ENCODE data around the gene RECK. TPM values are rescaled to one million over a fixed set of nuclear protein-coding genes. Genes with fewer than 3 reads are reported as not detected.
A peak's percentile ranks its signal among the peaks of the same experiment; 100 is the strongest.

Gene RECK
- total RNA-seq, 5 donors from 2014 or later (not counting 1 experiment from before 2014, with no cell fraction given) = 8.9 to 11.4 (median 9.9) TPM

- H3K27me3 Mint-ChIP-seq = no peaks in the 10 kb centered on the region
- Histone ChIP-seq H3K36me3 (ENCODE audit: control insufficient read depth in 2 of 2, extremely low read depth in 1 of 2, insufficient read depth in 1 of 2, low read length in 1 of 2) (no peaks in the 10 kb centered on the region), H3K27ac (ENCODE audit: low read length) (no peak overlapping the region), H3K4me1 (ENCODE audit: control insufficient read depth in 1 of 2, extremely low read depth in 1 of 2, insufficient read depth in 2 of 2, low read length in 2 of 2) (peaks cover 24 to 30% of the 10 kb centered on the region in 2 experiments), H3K9me3 (no peaks in the 10 kb centered on the region), H3K4me3 (ENCODE audit: control insufficient read depth in 1 of 2, extremely low read depth in 1 of 2, low read length in 1 of 2) (no peak overlapping the region), H3K27me3 (replicated peaks in 1 of 2; ENCODE audit: control insufficient read depth in 2 of 2, extremely low read depth in 1 of 2, insufficient read depth in 2 of 2, low read length in 1 of 2) (no peaks in the 10 kb centered on the region)
- H3K4me3 Mint-ChIP-seq = peak overlapping the region in 1 of 3 donors; percentile 6
- H3K9me3 Mint-ChIP-seq = no peaks in the 10 kb centered on the region
- H3K27ac Mint-ChIP-seq = peak overlapping the region in 1 of 2 donors; percentile 51
- peaks cover 57 to 62% (median 59%) of the 10 kb centered on the region in 3 donors for H3K4me1 Mint-ChIP-seq
- ChIA-PET CTCF (interaction anchor here in 1 of 2 donors (1.2 to 1.6 kb wide), 2 partner anchors 31 to 128 kb away, joined by 3 to 5 read pairs; no protein-coding TSS in a partner anchor), POLR2A (interaction anchor here in 1 of 2 donors (0.6 to 0.7 kb wide), 2 partner anchors 152 to 449 kb away, joined by 3 to 4 read pairs; no protein-coding TSS in a partner anchor)
- H3K36me3 Mint-ChIP-seq = no peaks in the 10 kb centered on the region
- no peak for ATAC-seq (replicated peaks in 1 of 4)
- DNase-seq = no peak
- WGBS (ENCODE audit: insufficient coverage) = no CpG with 5 or more reads among the region's 1 CpG
Measured at GRCh38 chr9:36039121-36039520, 2.4 kb downstream of the RECK start.

- Mint-ChIP-seq H3K27me3 (no peaks in the 10 kb centered on the region), H3K36me3 (no peaks in the 10 kb centered on the region), H3K4me1 (peaks cover 63 to 68% (median 64%) of the 10 kb centered on the region in 3 donors), H3K4me3 (peak overlapping the region in 1 of 3 donors; percentile 6), H3K9me3 (no peaks in the 10 kb centered on the region), H3K27ac (peak overlapping the region in 1 of 2 donors; percentile 51)
- H3K27me3 ChIP-seq (replicated peaks in 1 of 2; ENCODE audit: control insufficient read depth in 2 of 2, extremely low read depth in 1 of 2, insufficient read depth in 2 of 2, low read length in 1 of 2) = no peaks in the 10 kb centered on the region
- H3K9me3 ChIP-seq = no peaks in the 10 kb centered on the region
- ATAC-seq (replicated peaks in 1 of 4) = no peak
- no peak overlapping the region for H3K4me3 ChIP-seq (ENCODE audit: control insufficient read depth in 1 of 2, extremely low read depth in 1 of 2, low read length in 1 of 2)
- ChIA-PET POLR2A (no interaction called here), CTCF (no interaction called here)
- H3K4me1 ChIP-seq (ENCODE audit: control insufficient read depth in 1 of 2, extremely low read depth in 1 of 2, insufficient read depth in 2 of 2, low read length in 2 of 2) = peaks cover 24 to 30% of the 10 kb centered on the region in 2 experiments
- no peaks in the 10 kb centered on the region for H3K36me3 ChIP-seq (ENCODE audit: control insufficient read depth in 2 of 2, extremely low read depth in 1 of 2, insufficient read depth in 1 of 2, low read length in 1 of 2)
- WGBS (ENCODE audit: insufficient coverage) = no CpG with 5 or more reads among the region's 1 CpG
- no peak overlapping the region for H3K27ac ChIP-seq (ENCODE audit: low read length)
- no peak for DNase-seq
Measured at GRCh38 chr9:36039696-36040095, 3.0 kb downstream of the RECK start.

GRCh38 chr9:36040271-36040925, 3.7 kb downstream of the RECK start:
- Histone ChIP-seq H3K4me1 (ENCODE audit: control insufficient read depth in 1 of 2, extremely low read depth in 1 of 2, insufficient read depth in 2 of 2, low read length in 2 of 2) (peaks cover 24 to 30% of the 10 kb centered on the region in 2 experiments), H3K9me3 (no peaks in the 10 kb centered on the region), H3K27me3 (replicated peaks in 1 of 2; ENCODE audit: control insufficient read depth in 2 of 2, extremely low read depth in 1 of 2, insufficient read depth in 2 of 2, low read length in 1 of 2) (no peaks in the 10 kb centered on the region), H3K27ac (ENCODE audit: low read length) (no peak overlapping the region), H3K36me3 (ENCODE audit: control insufficient read depth in 2 of 2, extremely low read depth in 1 of 2, insufficient read depth in 1 of 2, low read length in 1 of 2) (no peaks in the 10 kb centered on the region), H3K4me3 (ENCODE audit: control insufficient read depth in 1 of 2, extremely low read depth in 1 of 2, low read length in 1 of 2) (no peak overlapping the region)
- H3K27ac Mint-ChIP-seq = peak overlapping the region; percentile 37 to 81
- whole genome bisulfite sequencing (ENCODE audit: insufficient coverage) = no CpG with 5 or more reads among the region's 1 CpG
- H3K9me3 Mint-ChIP-seq = no peaks in the 10 kb centered on the region
- DNase-seq (no peak), ATAC-seq (replicated peaks in 1 of 4) (no peak)
- peaks cover 66 to 71% (median 68%) of the 10 kb centered on the region in 3 donors for H3K4me1 Mint-ChIP-seq
- POLR2A ChIA-PET = no interaction called here
- no peaks in the 10 kb centered on the region for H3K27me3 Mint-ChIP-seq
- no peak overlapping the region for H3K4me3 Mint-ChIP-seq
- CTCF ChIA-PET = no interaction called here
- H3K36me3 Mint-ChIP-seq = no peaks in the 10 kb centered on the region

- H3K36me3 Mint-ChIP-seq = no peaks in the 10 kb centered on the region
- no peak overlapping the region for H3K4me3 ChIP-seq (ENCODE audit: control insufficient read depth in 1 of 2, extremely low read depth in 1 of 2, low read length in 1 of 2)
- peak overlapping the region; percentile 81 to 87 for H3K27ac Mint-ChIP-seq
- no peaks in the 10 kb centered on the region for H3K9me3 Mint-ChIP-seq
- DNase-seq = peak in 1 of 35 experiments; percentile 24
- no peak for ATAC-seq (replicated peaks in 1 of 4)
- peaks cover 64 to 69% (median 68%) of the 10 kb centered on the region in 3 donors for H3K4me1 Mint-ChIP-seq
- H3K27me3 ChIP-seq (replicated peaks in 1 of 2; ENCODE audit: control insufficient read depth in 2 of 2, extremely low read depth in 1 of 2, insufficient read depth in 2 of 2, low read length in 1 of 2) = no peaks in the 10 kb centered on the region
- no peaks in the 10 kb centered on the region for H3K36me3 ChIP-seq (ENCODE audit: control insufficient read depth in 2 of 2, extremely low read depth in 1 of 2, insufficient read depth in 1 of 2, low read length in 1 of 2)
- H3K27ac ChIP-seq (ENCODE audit: low read length) = peak overlapping the region; percentile 33
- H3K9me3 ChIP-seq = no peaks in the 10 kb centered on the region
- H3K4me1 ChIP-seq (ENCODE audit: control insufficient read depth in 1 of 2, extremely low read depth in 1 of 2, insufficient read depth in 2 of 2, low read length in 2 of 2) = peaks cover 20 to 30% of the 10 kb centered on the region in 2 experiments
- H3K27me3 Mint-ChIP-seq = no peaks in the 10 kb centered on the region
- POLR2A ChIA-PET = no interaction called here
- H3K4me3 Mint-ChIP-seq = peak overlapping the region in 2 of 3 donors; percentile 6 to 15
- CTCF ChIA-PET = interaction anchor here (0.6 kb wide), 3 partner anchors 12 to 109 kb away, joined by 3 to 4 read pairs (median 4); no protein-coding TSS in a partner anchor
- WGBS (ENCODE audit: insufficient coverage) = 0% methylated on average over 1 of the region's 1 CpG
Measured at GRCh38 chr9:36041506-36041905, 4.8 kb downstream of the RECK start.

- WGBS (ENCODE audit: insufficient coverage) = no CpG with 5 or more reads among the region's 2 CpGs
- H3K27ac Mint-ChIP-seq = no peak overlapping the region
- ATAC-seq (replicated peaks in 1 of 4) = no peak
- no peak overlapping the region for H3K27ac ChIP-seq (ENCODE audit: low read length)
- H3K27me3 Mint-ChIP-seq = no peaks in the 10 kb centered on the region
- H3K9me3 ChIP-seq = no peaks in the 10 kb centered on the region
- H3K27me3 ChIP-seq (replicated peaks in 1 of 2; ENCODE audit: control insufficient read depth in 2 of 2, extremely low read depth in 1 of 2, insufficient read depth in 2 of 2, low read length in 1 of 2) = no peaks in the 10 kb centered on the region
- ChIA-PET CTCF (interaction anchor here (0.7 to 1.0 kb wide), 3 partner anchors 56 to 852 kb away, joined by 3 to 6 read pairs (median 6); no protein-coding TSS in a partner anchor), POLR2A (interaction anchor here (0.5 to 0.7 kb wide), 2 partner anchors 62 to 285 kb away, joined by 3 to 6 read pairs; no protein-coding TSS in a partner anchor)
- H3K36me3 Mint-ChIP-seq = peaks cover 4% of the 10 kb centered on the region
- H3K4me1 Mint-ChIP-seq = peaks cover 36 to 43% (median 42%) of the 10 kb centered on the region in 3 donors
- no peak overlapping the region for H3K4me3 Mint-ChIP-seq
- peaks cover 8 to 14% of the 10 kb centered on the region in 2 experiments for H3K4me1 ChIP-seq (ENCODE audit: control insufficient read depth in 1 of 2, extremely low read depth in 1 of 2, insufficient read depth in 2 of 2, low read length in 2 of 2)
- no peak overlapping the region for H3K4me3 ChIP-seq (ENCODE audit: control insufficient read depth in 1 of 2, extremely low read depth in 1 of 2, low read length in 1 of 2)
- H3K9me3 Mint-ChIP-seq = no peaks in the 10 kb centered on the region
- H3K36me3 ChIP-seq (ENCODE audit: control insufficient read depth in 2 of 2, extremely low read depth in 1 of 2, insufficient read depth in 1 of 2, low read length in 1 of 2) = no peaks in the 10 kb centered on the region
- no peak for DNase-seq
Measured at GRCh38 chr9:36045610-36046009, 8.9 kb downstream of the RECK start.

DNA sequence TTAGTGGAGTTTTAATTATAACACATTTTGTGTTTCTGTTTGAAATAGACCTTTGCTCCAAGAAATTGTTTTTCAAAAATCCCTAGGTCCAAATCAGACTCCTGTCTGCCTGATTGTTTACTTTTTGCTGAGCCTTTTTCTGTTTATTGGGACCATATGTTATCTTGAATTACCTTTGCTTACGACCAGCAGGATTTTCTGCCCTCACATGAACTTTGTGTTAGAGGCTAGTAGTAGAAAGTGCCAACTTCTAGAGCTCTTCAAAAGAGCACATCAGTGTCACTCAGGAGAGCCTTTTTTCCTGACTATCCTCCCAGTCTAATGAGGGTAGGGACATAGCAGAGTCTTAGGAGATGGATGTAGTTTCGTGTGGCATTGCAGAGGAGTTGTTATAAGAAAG, 10.2 kb downstream of the RECK start:
- no peaks in the 10 kb centered on the region for H3K9me3 ChIP-seq
- Mint-ChIP-seq H3K4me1 (peaks cover 25 to 31% (median 29%) of the 10 kb centered on the region in 3 donors), H3K27me3 (no peaks in the 10 kb centered on the region), H3K9me3 (no peaks in the 10 kb centered on the region), H3K36me3 (peaks cover 4% of the 10 kb centered on the region), H3K27ac (no peak overlapping the region), H3K4me3 (no peak overlapping the region)
- no CpG with 5 or more reads among the region's 2 CpGs for WGBS (ENCODE audit: insufficient coverage)
- peaks cover 2% of the 10 kb centered on the region in 2 experiments for H3K4me1 ChIP-seq (ENCODE audit: control insufficient read depth in 1 of 2, extremely low read depth in 1 of 2, insufficient read depth in 2 of 2, low read length in 2 of 2)
- DNase-seq = no peak
- ChIA-PET POLR2A (interaction anchor here in 1 of 2 donors (0.9 kb wide), 1 partner anchor 206 kb away, joined by 7 read pairs; no protein-coding TSS in a partner anchor), CTCF (no interaction called here)
- H3K27ac ChIP-seq (ENCODE audit: low read length) = no peak overlapping the region
- no peaks in the 10 kb centered on the region for H3K36me3 ChIP-seq (ENCODE audit: control insufficient read depth in 2 of 2, extremely low read depth in 1 of 2, insufficient read depth in 1 of 2, low read length in 1 of 2)
- no peak for ATAC-seq (replicated peaks in 1 of 4)
- no peaks in the 10 kb centered on the region for H3K27me3 ChIP-seq (replicated peaks in 1 of 2; ENCODE audit: control insufficient read depth in 2 of 2, extremely low read depth in 1 of 2, insufficient read depth in 2 of 2, low read length in 1 of 2)
- no peak overlapping the region for H3K4me3 ChIP-seq (ENCODE audit: control insufficient read depth in 1 of 2, extremely low read depth in 1 of 2, low read length in 1 of 2)

All from T-cell (primary cell).